ENCODE results near the gene CCDC12. TPM values are rescaled to one million over a fixed set of nuclear protein-coding genes. Genes with fewer than 3 reads are reported as not detected.

CCDC12 gene
- total and polyA plus RNA-seq, 2 donors (not counting 1 experiment from before 2014, with no cell fraction given), result 84.0 to 97.3 TPM

GRCh38 chr3:47014036-47014435 lies 37.5 kb upstream of the CCDC12 start:
- H3K4me1 Mint-ChIP-seq, result peaks cover 38% of the 10 kb centered on the region
- H3K9ac ChIP-seq (ENCODE audit: low read length), result no peak overlapping the region
- H3K27ac ChIP-seq (ENCODE audit: low read length in 2 of 2), result no peak overlapping the region
- H3K27me3 ChIP-seq (replicated peaks in 1 of 4; ENCODE audit: control extremely low read depth in 1 of 4, control insufficient read depth in 3 of 4, insufficient read depth in 4 of 4, low read length in 3 of 4), result no peaks in the 10 kb centered on the region
- H3K9me3 Mint-ChIP-seq (ENCODE audit: insufficient read depth), result no peaks in the 10 kb centered on the region
- no peaks in the 10 kb centered on the region for H3K27me3 Mint-ChIP-seq
- ChIA-PET CTCF (no interaction called here), POLR2A (no interaction called here)
- no peak overlapping the region for H3K4me2 ChIP-seq (replicated peaks; ENCODE audit: low read depth, low read length, poor library complexity, severe bottlenecking)
- no peak for TF ChIP-seq EZH2 (IDR thresholded peaks at IDR 0.05; ENCODE audit: borderline replicate concordance, insufficient read depth, low read depth, low read length, poor library complexity, severe bottlenecking)
- TF ChIP-seq CTCF (IDR thresholded peaks at IDR 0.05), result no peak
- peaks cover 0 to 45% of the 10 kb centered on the region in 2 experiments for H3K36me3 ChIP-seq (replicated peaks in 1 of 2; ENCODE audit: control extremely low read depth in 1 of 2, control insufficient read depth in 1 of 2, extremely low read depth in 1 of 2, insufficient read depth in 2 of 2, low read length in 1 of 2)
- H3K27ac Mint-ChIP-seq, result no peak overlapping the region
- DNase-seq (no peak), ATAC-seq (ENCODE audit: low read depth) (no peak)
- peaks cover 19% of the 10 kb centered on the region for H4K20me1 ChIP-seq (ENCODE audit: control insufficient read depth, insufficient read depth, low read length, poor library complexity, severe bottlenecking)
- no peak overlapping the region for H3K4me3 Mint-ChIP-seq
- peaks cover 23 to 33% of the 10 kb centered on the region in 2 donors for H3K4me1 ChIP-seq (ENCODE audit: control insufficient read depth in 2 of 2, insufficient read depth in 2 of 2, low read length in 2 of 2)
- no peak overlapping the region for H3K4me3 ChIP-seq (ENCODE audit: control extremely low read depth in 1 of 5, extremely low read depth in 1 of 5, insufficient read depth in 1 of 5, low read depth in 2 of 5, low read length in 4 of 5)
- H3K9me3 ChIP-seq (ENCODE audit: control extremely low read depth in 1 of 3, control insufficient read depth in 2 of 3, insufficient read depth in 1 of 3, low read length in 2 of 3), result no peaks in the 10 kb centered on the region
- H2AFZ ChIP-seq (ENCODE audit: insufficient read depth, low read depth, low read length, poor library complexity, severe bottlenecking), result no peak overlapping the region
- H3K79me2 ChIP-seq (ENCODE audit: control insufficient read depth, insufficient read depth, low read length), result no peaks in the 10 kb centered on the region
- intact Hi-C loops (cut with micrococcal nuclease), result no loop called here

DNA sequence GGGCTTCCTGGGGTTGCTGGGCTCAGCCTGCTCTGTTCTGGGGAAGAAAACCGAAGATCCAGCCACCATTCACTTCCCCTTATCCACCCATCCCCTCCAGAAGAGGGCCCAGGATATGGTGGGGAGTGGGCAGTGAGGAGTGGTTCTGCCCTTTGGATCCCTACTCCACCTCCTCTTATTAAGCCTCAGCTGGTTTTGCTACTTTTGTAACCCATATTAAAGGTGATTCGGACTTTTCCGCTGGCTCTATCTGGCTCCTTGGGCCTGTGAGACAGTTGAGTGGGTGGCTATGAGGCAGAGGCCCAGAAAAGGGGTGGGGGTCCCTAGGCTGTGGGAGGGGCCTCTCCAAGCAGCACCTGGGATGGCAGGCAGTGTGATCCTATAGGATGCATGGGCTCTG lies 36.7 kb upstream of the CCDC12 start:
- no peaks in the 10 kb centered on the region for H3K9me3 ChIP-seq (ENCODE audit: control extremely low read depth in 1 of 3, control insufficient read depth in 2 of 3, insufficient read depth in 1 of 3, low read length in 2 of 3)
- H3K79me2 ChIP-seq (ENCODE audit: control insufficient read depth, insufficient read depth, low read length), result no peaks in the 10 kb centered on the region
- H3K36me3 ChIP-seq (replicated peaks in 1 of 2; ENCODE audit: control extremely low read depth in 1 of 2, control insufficient read depth in 1 of 2, extremely low read depth in 1 of 2, insufficient read depth in 2 of 2, low read length in 1 of 2), result peaks cover 0 to 38% of the 10 kb centered on the region in 2 experiments
- Mint-ChIP-seq H3K27ac (no peak overlapping the region), H3K4me1 (peaks cover 33% of the 10 kb centered on the region), H3K9me3 (ENCODE audit: insufficient read depth) (no peaks in the 10 kb centered on the region), H3K4me3 (no peak overlapping the region), H3K27me3 (no peaks in the 10 kb centered on the region)
- H2AFZ ChIP-seq (ENCODE audit: insufficient read depth, low read depth, low read length, poor library complexity, severe bottlenecking), result no peak overlapping the region
- no peak overlapping the region for H3K4me3 ChIP-seq (ENCODE audit: control extremely low read depth in 1 of 5, extremely low read depth in 1 of 5, insufficient read depth in 1 of 5, low read depth in 2 of 5, low read length in 4 of 5)
- peaks cover 23 to 40% of the 10 kb centered on the region in 2 donors for H3K4me1 ChIP-seq (ENCODE audit: control insufficient read depth in 2 of 2, insufficient read depth in 2 of 2, low read length in 2 of 2)
- H3K9ac ChIP-seq (ENCODE audit: low read length), result no peak overlapping the region
- H4K20me1 ChIP-seq (ENCODE audit: control insufficient read depth, insufficient read depth, low read length, poor library complexity, severe bottlenecking), result peaks cover 17% of the 10 kb centered on the region
- ChIA-PET POLR2A (no interaction called here), CTCF (interaction anchor here (1.3 kb wide), 1 partner anchor 8 kb away, joined by 3 read pairs; no protein-coding TSS in a partner anchor)
- 100% methylated on average over 2 of the region's 3 CpGs for WGBS (ENCODE audit: insufficient coverage)
- ATAC-seq (ENCODE audit: low read depth), result no peak
- H3K27ac ChIP-seq (ENCODE audit: low read length in 2 of 2), result no peak overlapping the region
- intact Hi-C loops (cut with micrococcal nuclease), result no loop called here
- H3K4me2 ChIP-seq (replicated peaks; ENCODE audit: low read depth, low read length, poor library complexity, severe bottlenecking), result no peak overlapping the region
- no peak for DNase-seq
- TF ChIP-seq CTCF (IDR thresholded peaks at IDR 0.05) (no peak), EZH2 (IDR thresholded peaks at IDR 0.05; ENCODE audit: borderline replicate concordance, insufficient read depth, low read depth, low read length, poor library complexity, severe bottlenecking) (no peak)
- no peaks in the 10 kb centered on the region for H3K27me3 ChIP-seq (replicated peaks in 1 of 4; ENCODE audit: control extremely low read depth in 1 of 4, control insufficient read depth in 3 of 4, insufficient read depth in 4 of 4, low read length in 3 of 4)

All from B cell (primary cell).